ENCODE data around the gene CHST11.

CHST11 gene

GRCh38 chr12:104524034-104524832 lies 67.5 kb downstream of the CHST11 start (continued):
- no peak for TF ChIP-seq PRDM10 (tag by site-specific recombination; IDR thresholded peaks at IDR 0.05)
- no peak for TF ChIP-seq ZNF677 (tag by site-specific recombination; IDR thresholded peaks at IDR 0.05)
- TF ChIP-seq BCL11A (tag by site-specific recombination; IDR thresholded peaks at IDR 0.05; ENCODE audit: low read depth): no peak
- no peak for TF ChIP-seq ZNF449 (tag by site-specific recombination; IDR thresholded peaks at IDR 0.05)
- no peak for TF ChIP-seq ZNF560 (tag by site-specific recombination; IDR thresholded peaks at IDR 0.05; ENCODE audit: borderline replicate concordance)
- no peak for TF ChIP-seq ZNF266 (tag by site-specific recombination; IDR thresholded peaks at IDR 0.05; ENCODE audit: low read depth)
- no peak for TF ChIP-seq ZNF626 (tag by site-specific recombination; IDR thresholded peaks at IDR 0.05)
- peak; percentile 60; the same call in 1 of the 2 replicates for TF ChIP-seq ZBTB17 (tag by site-specific recombination; IDR thresholded peaks at IDR 0.05)
- no peak for TF ChIP-seq ZBTB10 (tag by site-specific recombination; IDR thresholded peaks at IDR 0.05)
- no peak for TF ChIP-seq ZNF335 (tag by site-specific recombination; conservative IDR thresholded peaks at IDR 0.05)
- no peak for TF ChIP-seq ZNF776 (tag by site-specific recombination; IDR thresholded peaks at IDR 0.05; ENCODE audit: borderline replicate concordance)
- TF ChIP-seq ZNF76 (tag by site-specific recombination; IDR thresholded peaks at IDR 0.05; ENCODE audit: borderline replicate concordance, low read depth): no peak
- no peak for TF ChIP-seq ZSCAN23 (tag by site-specific recombination; IDR thresholded peaks at IDR 0.05)
- no peak for TF ChIP-seq ZNF292 (tag by site-specific recombination; IDR thresholded peaks at IDR 0.05; ENCODE audit: borderline replicate concordance, low read depth)
- TF ChIP-seq ZNF530 (tag by site-specific recombination; IDR thresholded peaks at IDR 0.05; ENCODE audit: low read depth): no peak
- no peak for TF ChIP-seq ZBTB1 (tag by site-specific recombination; IDR thresholded peaks at IDR 0.05)

GRCh38 chr12:104526320-104526719 lies 69.6 kb downstream of the CHST11 start:
- H3K4me1 ChIP-seq (ENCODE audit: control insufficient read depth, insufficient read depth, low read length): peaks cover 10% of the 10 kb centered on the region; the same call in 1 of the 2 replicates
- ChIA-PET POLR2A (no interaction called here), CTCF (interaction anchor here (0.7 kb wide), 1 partner anchor 145 kb away, joined by 3 read pairs; no protein-coding TSS in a partner anchor)
- H3K36me3 ChIP-seq (ENCODE audit: control insufficient read depth in 2 of 2, insufficient read depth in 1 of 2, low read length in 2 of 2): no peaks in the 10 kb centered on the region
- no peak overlapping the region for H3K27ac ChIP-seq (ENCODE audit: extremely low read depth, low read depth, low read length)
- no peaks in the 10 kb centered on the region for H3K9me3 ChIP-seq (ENCODE audit: control insufficient read depth, insufficient read depth, low read depth, low read length)
- no peak overlapping the region for H3K4me3 ChIP-seq (ENCODE audit: low read depth, low read length)
- TF ChIP-seq ZBTB44 (tag by site-specific recombination; IDR thresholded peaks at IDR 0.05) (no peak), ZNF398 (tag by site-specific recombination; IDR thresholded peaks at IDR 0.05) (peak; percentile 58), ZNF843 (tag by site-specific recombination; IDR thresholded peaks at IDR 0.05) (0 out of 2 replicates have a peak, but pooled peaks have one; percentile 41), ZNF292 (tag by site-specific recombination; IDR thresholded peaks at IDR 0.05; ENCODE audit: borderline replicate concordance, low read depth) (no peak), MEIS1 (CRISPR knock-in tag; IDR thresholded peaks at IDR 0.05; ENCODE audit: borderline replicate concordance) (no peak), IKZF3 (tag by site-specific recombination; IDR thresholded peaks at IDR 0.05) (peak; percentile 55; the same call in 1 of the 2 replicates), ZNF341 (tag by site-specific recombination; IDR thresholded peaks at IDR 0.05; ENCODE audit: low read depth) (no peak)

Measured in HEK293 (cell line).